Upper lobe of left lung (tissue), 6 donors: ENCODE data around the gene NUDT13. TPM values are rescaled to one million over a fixed set of nuclear protein-coding genes. Genes with fewer than 3 reads are reported as not detected.

Source experiments
- ATAC-seq, 2 donors: fragments of 200-7000 bp; cut with Tn5 transposase; one replicate each; pipeline ENCODE4 v1.9.1; 2022; ENCODE audit warnings: mild to moderate bottlenecking in 2 of 2, moderate library complexity in 2 of 2; ENCODE audit not compliant: low FRiP score in 2 of 2
- DNase-seq, 2 donors: peaks; one replicate each; pipeline ENCODE4 v3.0.0-alpha.2; 2019 to 2020
- H3K27ac ChIP-seq, 4 donors: fragments of 200-600 bp; sonication (generic); one replicate each; pipeline ENCODE4 v1.5.1; 2016 to 2019
- H3K27me3 ChIP-seq, 4 donors: fragments of 200-600 bp; sonication (generic); one replicate each; pipeline ENCODE4 v1.5.1; 2017 to 2019
- H3K36me3 ChIP-seq, 4 donors: fragments of 200-600 bp; sonication (generic); one replicate each; pipeline ENCODE4 v1.5.1; 2016 to 2019
- H3K4me1 ChIP-seq, 4 donors: fragments of 200-600 bp; sonication (generic); one replicate each; pipeline ENCODE4 v1.5.1; 2018 to 2019
- H3K4me3 ChIP-seq, 4 donors: fragments of 200-600 bp; sonication (generic); one replicate each; pipeline ENCODE4 v1.5.1; 2017 to 2019; ENCODE audit warnings: mild to moderate bottlenecking in 2 of 4, moderate library complexity in 1 of 4
- H3K9me3 ChIP-seq, 4 donors: fragments of 200-600 bp; sonication (generic); one replicate each; pipeline ENCODE4 v1.5.1; 2018 to 2019
- CTCF ChIP-seq, 6 experiments: fragments of 450-650 bp in 4 of 6; fragments of 200-600 bp in 2 of 6; sonication (generic) in 2 of 6; IDR thresholded peaks; one replicate each; pipeline ENCODE4 v1.5.1; 2016 to 2019; ENCODE audit warnings: antibody characterized with exemption in 6 of 6
- EP300 ChIP-seq, 4 donors: sonication (generic); formaldehyde crosslinking; IDR thresholded peaks; one replicate each; pipeline ENCODE4 v1.5.1; 2017; ENCODE audit warnings: antibody characterized with exemption in 4 of 4, control low read depth in 2 of 4
- POLR2A ChIP-seq, 4 donors: fragments of 450-650 bp; IDR thresholded peaks; one replicate each; pipeline ENCODE4 v1.5.1; 2016 to 2017; ENCODE audit warnings: antibody characterized with exemption in 4 of 4, mild to moderate bottlenecking in 2 of 4
- POLR2AphosphoS5 ChIP-seq, 2 donors: sonication (generic); formaldehyde crosslinking; IDR thresholded peaks; one replicate each; pipeline ENCODE4 v1.5.1; 2017; ENCODE audit warnings: antibody characterized with exemption in 2 of 2
- WGBS, 2 donors: methylation state at CpG; one replicate each; pipeline ENCODE4 v1.1.5; 2017 to 2018; 5-methylcytosine and 5-hydroxymethylcytosine counted together
- total RNA-seq, 6 donors: library from RNA; depleted of rRNA in 4 of 6; stranded (reverse); fragments of >200 nt in 4 of 6; gene quantifications; one replicate each; pipeline versions ENCODE4 v1.1.0 to v1.2.1, GENCODE V29; 2016 to 2021
- donor health status: DM: no; HTN: no; CAD: no; lungs with moderate emphysema.
- donor health status: DM: no; HTN: yes; CAD: no; lungs with severe emphysema.

Gene NUDT13
- total RNA-seq, 6 donors from 2014 or later, result 1.0 to 4.6 (median 2.7) TPM

- DNase-seq (no peak), ATAC-seq (no peak)
- Histone ChIP-seq H3K4me3 (peak overlapping the region in 3 of 4 donors; percentile 67 to 81 (median 80)), H3K27me3 (no peaks in the 10 kb centered on the region), H3K36me3 (no peaks in the 10 kb centered on the region), H3K27ac (peak overlapping the region in 1 of 4 donors; percentile 98), H3K9me3 (no peaks in the 10 kb centered on the region), H3K4me1 (peaks cover 10 to 25% (median 17%) of the 10 kb centered on the region in 4 donors)
- TF ChIP-seq EP300 (IDR thresholded peaks at IDR 0.05), result no peak
- TF ChIP-seq POLR2A (IDR thresholded peaks at IDR 0.05), result no peak
- no peak for TF ChIP-seq CTCF (IDR thresholded peaks at IDR 0.05)
- no peak for TF ChIP-seq POLR2AphosphoS5 (IDR thresholded peaks at IDR 0.05)
- 46 to 68% methylated on average over 2 of the region's 2 CpGs for WGBS, 2 donors
Measured at GRCh38 chr10:73093922-73094850, 16.1 kb upstream of the NUDT13 start.

- peaks cover 10 to 25% (median 17%) of the 10 kb centered on the region in 4 donors for H3K4me1 ChIP-seq
- peak overlapping the region; percentile 91 to 98 (median 94) for H3K27ac ChIP-seq
- peak overlapping the region; percentile 59 to 81 (median 74) for H3K4me3 ChIP-seq
- TF ChIP-seq CTCF (IDR thresholded peaks at IDR 0.05) (no peak), POLR2AphosphoS5 (IDR thresholded peaks at IDR 0.05) (no peak), POLR2A (IDR thresholded peaks at IDR 0.05) (no peak), EP300 (IDR thresholded peaks at IDR 0.05) (no peak)
- H3K27me3 ChIP-seq, result no peaks in the 10 kb centered on the region
- H3K36me3 ChIP-seq, result no peaks in the 10 kb centered on the region
- no peak for ATAC-seq
- H3K9me3 ChIP-seq, result no peaks in the 10 kb centered on the region
- WGBS, 2 donors, result 2 to 7% methylated on average over 5 of the region's 5 CpGs
- DNase-seq, result no peak
Measured at GRCh38 chr10:73094986-73095480, 15.2 kb upstream of the NUDT13 start.

- Histone ChIP-seq H3K4me3 (peak overlapping the region; percentile 59 to 81 (median 74)), H3K9me3 (no peaks in the 10 kb centered on the region), H3K4me1 (peaks cover 10 to 25% (median 17%) of the 10 kb centered on the region in 4 donors), H3K36me3 (no peaks in the 10 kb centered on the region), H3K27ac (peak overlapping the region; percentile 91 to 98 (median 94)), H3K27me3 (no peaks in the 10 kb centered on the region)
- peak in 1 of 2 donors; percentile 48 for ATAC-seq
- TF ChIP-seq POLR2A (IDR thresholded peaks at IDR 0.05) (no peak), POLR2AphosphoS5 (IDR thresholded peaks at IDR 0.05) (peak in 1 of 2 donors; percentile 56)
- 0 to 1% methylated on average over 14 of the region's 14 CpGs for WGBS, 2 donors
- DNase-seq, result peak in 1 of 2 donors; percentile 65
Measured at GRCh38 chr10:73095481-73096021, 14.7 kb upstream of the NUDT13 start.

- WGBS, 2 donors, result 0 to 1% methylated on average over 29 of the region's 29 CpGs
Measured at GRCh38 chr10:73096041-73096448, 14.2 kb upstream of the NUDT13 start.

More at GRCh38 chr10:73096041-73096448, 14.2 kb upstream of the NUDT13 start:
- Histone ChIP-seq H3K27me3 (no peaks in the 10 kb centered on the region), H3K4me1 (peaks cover 10 to 25% (median 17%) of the 10 kb centered on the region in 4 donors), H3K4me3 (peak overlapping the region; percentile 59 to 81 (median 74)), H3K9me3 (no peaks in the 10 kb centered on the region), H3K36me3 (no peaks in the 10 kb centered on the region), H3K27ac (peak overlapping the region; percentile 91 to 98 (median 94))
- ATAC-seq, result peak; percentile 74 to 84
- peak in 2 of 4 donors; percentile 30 to 47 for TF ChIP-seq POLR2A (IDR thresholded peaks at IDR 0.05)
- peak in 1 of 2 donors; percentile 63 for TF ChIP-seq POLR2AphosphoS5 (IDR thresholded peaks at IDR 0.05)
- TF ChIP-seq EP300 (IDR thresholded peaks at IDR 0.05), result no peak
- no peak for TF ChIP-seq CTCF (IDR thresholded peaks at IDR 0.05)
- DNase-seq, result peak; percentile 79 to 88
